K562 (cell line): ENCODE data around the gene MLLT3. TPM values are rescaled to one million over a fixed set of nuclear protein-coding genes. Genes with fewer than 3 reads are reported as not detected.

ENCODE experiments used
- ATAC-seq: fragments of 200-7000 bp; cut with Tn5 transposase; 3 replicates; pipeline ENCODE4 v1.9.1; 2020; ENCODE audit warnings: moderate library complexity
- BruUV-seq: library from RNA; stranded (reverse); fragments of 400-500 nt; replicated peaks from 2 replicates; lab custom pipeline; 2021; lab: Mats Ljungman, UMichigan
- CTCF ChIA-PET: fragments of 300-600 bp; formaldehyde crosslinking; extraction: SDS; loops from one replicate; lab custom pipeline; 2021; ENCODE audit warnings: low intra/inter-chr PET ratio; lab: Yijun Ruan, JAX
- POLR2A ChIA-PET: fragments of 300-600, 350-650 bp; sonication (Branson Sonifier 250); formaldehyde crosslinking; extraction: SDS; loops from one replicate; lab custom pipeline; 2021; ENCODE audit warnings: antibody characterized with exemption, inconsistent platforms; lab: Yijun Ruan, JAX
- DNase-seq, 4 experiments: peaks; one replicate each; pipeline versions ENCODE4 v3.0.0 to v3.0.0-alpha.2; 2011 to 2018; ENCODE audit warnings: low spot score in 3 of 4, mixed read lengths in 3 of 4; ENCODE audit errors: extremely low read depth in 1 of 4
- FAIRE-seq: peaks from 2 replicates; lab custom pipeline; 2011; peaks lifted over from hg19 to GRCh38; lab: Jason Lieb, UNC
- H2AFZ ChIP-seq: 2 replicates; pipeline ENCODE4 v1.6.0; 2011; ENCODE audit warnings: low read depth, low read length, control low read depth, inconsistent platforms
- H3K27ac ChIP-seq: fragments of 200-600 bp; 3 replicates; pipeline ENCODE4 v1.8.0; 2011; ENCODE audit warnings: low read depth, mild to moderate bottlenecking, control low read depth, inconsistent platforms, low read length, moderate library complexity, mixed read lengths; ENCODE audit errors: extremely low read depth
- H3K27me3 ChIP-seq, 2 experiments: fragments of 300-600 bp in 1 of 2; 2 replicates in 1 of 2; 3 replicates in 1 of 2; pipeline versions ENCODE4 v1.6.0 to v1.8.0; 2011; ENCODE audit warnings: inconsistent platforms in 2 of 2, low read length in 2 of 2, mild to moderate bottlenecking in 1 of 2, mixed read lengths in 1 of 2, moderate library complexity in 1 of 2; ENCODE audit not compliant: control insufficient read depth in 2 of 2, insufficient read depth in 2 of 2
- H3K36me3 ChIP-seq: fragments of 300-600 bp; 3 replicates; pipeline ENCODE4 v1.8.0; 2011; ENCODE audit warnings: mild to moderate bottlenecking, low read length, inconsistent platforms; ENCODE audit not compliant: control insufficient read depth, insufficient read depth
- H3K4me1 ChIP-seq, 2 experiments: fragments of 200-600 bp in 1 of 2; replicated peaks in 1 of 2; 2 replicates in 1 of 2; 3 replicates in 1 of 2; pipeline versions ENCODE4 v1.5.1 to v1.8.0; 2011; ENCODE audit warnings: inconsistent platforms in 2 of 2, low read length in 2 of 2, mild to moderate bottlenecking in 1 of 2, mixed read lengths in 1 of 2, moderate library complexity in 1 of 2; ENCODE audit not compliant: control insufficient read depth in 2 of 2, insufficient read depth in 2 of 2
- H3K4me2 ChIP-seq: 2 replicates; pipeline ENCODE4 v1.6.1; 2011; ENCODE audit warnings: low read length, control low read depth, inconsistent platforms, mixed read lengths; ENCODE audit not compliant: insufficient read depth
- H3K4me3 ChIP-seq: fragments of 200-600 bp; sonication (generic), shearing (Covaris generic); 2 replicates; pipeline ENCODE4 v1.5.1; 2016; ENCODE audit warnings: control low read depth, inconsistent platforms
- H3K79me2 ChIP-seq: fragments of 200-600 bp; 3 replicates; pipeline ENCODE4 v1.8.0; 2011; ENCODE audit warnings: low read length, inconsistent platforms; ENCODE audit not compliant: control insufficient read depth, insufficient read depth
- H3K9ac ChIP-seq, 2 experiments: 2 replicates each; pipeline versions ENCODE4 v1.6.0 to v1.6.1; 2011; ENCODE audit warnings: low read depth in 2 of 2, low read length in 2 of 2, control low read depth in 1 of 2, inconsistent platforms in 1 of 2, mild to moderate bottlenecking in 1 of 2, mixed read lengths in 1 of 2; ENCODE audit not compliant: insufficient read depth in 1 of 2
- H3K9me1 ChIP-seq: one replicate; pipeline ENCODE4 v1.6.0; 2011; ENCODE audit warnings: inconsistent platforms, mild to moderate bottlenecking, low read length, moderate library complexity; ENCODE audit not compliant: control insufficient read depth, insufficient read depth
- H3K9me3 ChIP-seq: replicated peaks from 2 replicates; pipeline ENCODE4 v1.5.1; 2011; ENCODE audit warnings: low read depth, low read length, inconsistent platforms; ENCODE audit not compliant: control insufficient read depth, insufficient read depth
- H4K20me1 ChIP-seq: replicated peaks from 2 replicates; pipeline ENCODE4 v1.6.1; 2011; ENCODE audit warnings: low read length, inconsistent platforms, mixed read lengths; ENCODE audit not compliant: control insufficient read depth, insufficient read depth
- DEAF1 ChIP-seq: fragments of 450-650 bp; formaldehyde crosslinking; IDR thresholded peaks from 2 replicates; pipeline ENCODE4 v1.4.0; 2020; ENCODE audit warnings: mild to moderate bottlenecking, moderate library complexity
- HMBOX1 ChIP-seq: sonication (generic); IDR thresholded peaks from 2 replicates; pipeline ENCODE4 v1.6.1; 2016
- MLLT1 ChIP-seq, 2 experiments: fragments of 450-650 bp; IDR thresholded peaks; 2 replicates each; pipeline ENCODE4 v1.6.1; 2016
- SOX6 ChIP-seq: fragments of 450-650 bp; IDR thresholded peaks from 2 replicates; pipeline ENCODE4 v1.6.1; 2014; ENCODE audit warnings: mild to moderate bottlenecking
- WGBS: fragments of 100-300 bp; shearing (Covaris generic); methylation state at CpG from one replicate; pipeline ENCODE4 v1.1.6; 2016; ENCODE audit warnings: low coverage, mixed read lengths; ENCODE audit not compliant: insufficient coverage; ENCODE audit errors: missing lambda C conversion rate; 5-methylcytosine and 5-hydroxymethylcytosine counted together
- in situ Hi-C: fragments of 300-500 bp; cut with MboI; formaldehyde crosslinking; loops from 4 replicates; pipeline ENCODE4 v1.15.0; 2018; ENCODE audit warnings: inconsistent platforms, mixed read lengths
- intact Hi-C: fragments of 100-400 bp; cut with micrococcal nuclease; formaldehyde crosslinking; loops from 2 replicates; pipeline ENCODE4 v1.14.2; 2022
- polyA plus RNA-seq, 8 experiments: library from polyadenylated mRNA; depleted of rRNA in 4 of 8; stranded (reverse) in 5 of 8; unstranded in 3 of 8; fragments of >200 nt; fragmentation: Nextera tagmentation in 2 of 8; fragmentation: Illumina TruSeq in 1 of 8; extraction: Ambion mirVana in 2 of 8; extraction: Trizol in 1 of 8; gene quantifications; 2 replicates each; pipeline versions ENCODE4 v1.2.1 to v1.2.3, GENCODE V29; 2011 to 2014; ENCODE audit warnings: inconsistent platforms in 1 of 8, missing spikeins in 1 of 8
- total RNA-seq, 7 experiments: library from RNA; depleted of rRNA in 6 of 7; stranded (reverse); fragments of >200 nt in 6 of 7; fragmentation: Illumina TruSeq in 2 of 7; extraction: Trizol in 2 of 7; gene quantifications; 2 replicates each; pipeline versions ENCODE4 v1.2.1 to v1.2.3, GENCODE V29; 2011 to 2021; ENCODE audit warnings: low replicate concordance in 1 of 7

Gene MLLT3
- total and polyA plus RNA-seq, 9 of the 15 experiments (the other 6 are each of a cell fraction or from before 2014, with no cell fraction given), result 0.07 to 0.42 (median 0.22) TPM; not detected in 4

GRCh38 chr9:20437476-20437875, 184.8 kb downstream of the MLLT3 start:
- ChIA-PET POLR2A (no interaction called here), CTCF (no interaction called here)
- intact Hi-C loops (no loop called here), in situ Hi-C loops (no loop called here)
- FAIRE-seq (no peak), ATAC-seq (no peak), DNase-seq (no peak)
- Histone ChIP-seq H3K27me3 (no peaks in the 10 kb centered on the region), H4K20me1 (no peaks in the 10 kb centered on the region), H3K27ac (no peak overlapping the region), H3K4me1 (no peaks in the 10 kb centered on the region), H3K79me2 (no peaks in the 10 kb centered on the region), H3K9me3 (no peaks in the 10 kb centered on the region), H3K36me3 (no peaks in the 10 kb centered on the region), H3K9me1 (no peaks in the 10 kb centered on the region), H3K4me3 (no peak overlapping the region), H2AFZ (no peak overlapping the region), H3K9ac (no peak overlapping the region), H3K4me2 (no peak overlapping the region)
- WGBS, result 0% methylated on average over 1 of the region's 2 CpGs
- BruUV-seq, result no TSS peak
- TF ChIP-seq HMBOX1 (no peak), SOX6 (no peak), DEAF1 (CRISPR knock-in tag) (no peak), MLLT1 (IDR thresholded peaks at IDR 0.05) (no peak)
